Measurements from ENCODE around the gene RNU5B-1.
"Not testable (repeated sequence)": the region's sequence is repeated elsewhere in the genome, so short reads cannot be mapped to it uniquely, and the experiment has no call there.

Gene RNU5B-1

GRCh38 chr15:65304381-65305149, at the start of gene RNU5B-1:
Gene RNU5B-1 (plus strand): TSS chr15:65304677.
- peak; percentile 100 for DNase-seq (ENCODE audit: low spot score in 2 of 2)
- in situ Hi-C loops (cut with MboI; ENCODE audit: low sequenced_read_pairs) = no loop called here
- peak within 1 kb of the TSS; percentile 8 for H3K4me3 ChIP-seq
- no peaks in the 10 kb centered on the region for H3K36me3 ChIP-seq (replicated peaks)
- peaks cover 17% of the 10 kb centered on the region for H3K4me1 ChIP-seq
- no peaks in the 10 kb centered on the region for H3K27me3 ChIP-seq (ENCODE audit: low read depth)
- H3K9me3 ChIP-seq = no peaks in the 10 kb centered on the region

DNA sequence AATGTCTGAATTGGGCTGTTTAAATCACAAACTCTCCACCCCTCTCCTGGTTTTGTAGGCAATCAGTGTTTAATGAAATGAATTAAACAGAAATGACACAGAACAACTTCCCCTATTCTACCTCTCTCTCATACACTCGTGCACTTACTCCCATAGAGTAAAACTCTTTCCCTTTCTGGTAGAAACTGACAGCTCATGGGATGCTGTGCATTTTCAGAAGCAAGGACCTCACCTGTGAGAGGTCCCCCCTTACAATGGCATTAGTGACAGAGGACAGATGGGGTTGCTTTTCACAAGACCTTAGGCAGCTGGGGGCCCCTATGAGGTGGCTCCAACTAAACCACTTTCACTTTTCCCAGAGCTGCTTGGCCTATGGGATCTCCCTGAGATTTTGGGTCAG, 49.7 kb upstream of the RNU5B-1 start:
- in situ Hi-C loops (cut with MboI; ENCODE audit: low sequenced_read_pairs) = no loop called here
- no peaks in the 10 kb centered on the region for H3K9me3 ChIP-seq

DNA sequence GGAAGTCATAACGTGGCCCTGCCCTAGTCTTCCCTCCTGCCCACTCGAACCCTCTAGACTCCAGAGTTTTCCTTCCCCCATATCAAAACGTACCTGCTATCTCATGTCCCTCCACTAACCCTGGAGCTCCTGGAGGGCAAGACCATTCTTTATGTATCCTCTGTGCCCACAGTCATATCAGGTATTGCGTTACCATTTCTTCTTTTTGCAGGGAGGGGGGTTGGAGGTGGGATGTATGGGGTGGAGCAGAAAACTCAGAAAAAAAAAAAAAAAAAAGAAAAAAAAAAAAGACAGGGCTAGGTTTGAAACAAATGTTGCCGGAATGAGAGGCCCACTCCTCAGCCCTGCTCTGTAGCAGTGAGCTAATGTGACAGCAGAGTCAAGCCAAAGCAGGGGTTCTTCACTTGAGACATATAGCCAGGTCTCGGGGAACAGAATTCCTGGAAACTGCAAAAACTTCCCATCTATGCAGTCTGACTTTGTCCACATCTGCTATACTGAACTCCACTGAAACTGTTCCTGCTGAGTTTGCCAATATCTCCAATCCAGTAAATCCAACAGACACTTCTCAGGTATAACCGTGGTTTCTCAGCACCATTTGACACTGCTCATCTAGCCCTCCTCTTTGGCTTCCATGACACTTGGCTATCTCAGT, 48.9 kb upstream of the RNU5B-1 start:
- peaks cover 30% of the 10 kb centered on the region for H3K4me1 ChIP-seq
- H3K27me3 ChIP-seq (ENCODE audit: low read depth) = no peaks in the 10 kb centered on the region
- peaks cover 36% of the 10 kb centered on the region for H3K36me3 ChIP-seq (replicated peaks)
- H3K9me3 ChIP-seq = no peaks in the 10 kb centered on the region
- in situ Hi-C loops (cut with MboI; ENCODE audit: low sequenced_read_pairs) = no loop called here
- DNase-seq (ENCODE audit: low spot score in 2 of 2) = no peak
- no peak overlapping the region for H3K4me3 ChIP-seq

More for the DNA sequence above, 49.7 kb upstream of the RNU5B-1 start:
- no peak overlapping the region for H3K4me3 ChIP-seq
- no peak for DNase-seq (ENCODE audit: low spot score in 2 of 2)
- H3K27me3 ChIP-seq (ENCODE audit: low read depth) = no peaks in the 10 kb centered on the region
- H3K36me3 ChIP-seq (replicated peaks) = peaks cover 27% of the 10 kb centered on the region
- peaks cover 30% of the 10 kb centered on the region for H3K4me1 ChIP-seq

GRCh38 chr15:65258375-65259262, 45.9 kb upstream of the RNU5B-1 start:
- in situ Hi-C loops (cut with MboI; ENCODE audit: low sequenced_read_pairs) = no loop called here
- no peak for DNase-seq (ENCODE audit: low spot score in 2 of 2)
- H3K36me3 ChIP-seq (replicated peaks) = peaks cover 51% of the 10 kb centered on the region
- H3K4me3 ChIP-seq = no peak overlapping the region
- peaks cover 16% of the 10 kb centered on the region for H3K4me1 ChIP-seq
- H3K9me3 ChIP-seq = no peaks in the 10 kb centered on the region
- H3K27me3 ChIP-seq (ENCODE audit: low read depth) = no peaks in the 10 kb centered on the region

DNA sequence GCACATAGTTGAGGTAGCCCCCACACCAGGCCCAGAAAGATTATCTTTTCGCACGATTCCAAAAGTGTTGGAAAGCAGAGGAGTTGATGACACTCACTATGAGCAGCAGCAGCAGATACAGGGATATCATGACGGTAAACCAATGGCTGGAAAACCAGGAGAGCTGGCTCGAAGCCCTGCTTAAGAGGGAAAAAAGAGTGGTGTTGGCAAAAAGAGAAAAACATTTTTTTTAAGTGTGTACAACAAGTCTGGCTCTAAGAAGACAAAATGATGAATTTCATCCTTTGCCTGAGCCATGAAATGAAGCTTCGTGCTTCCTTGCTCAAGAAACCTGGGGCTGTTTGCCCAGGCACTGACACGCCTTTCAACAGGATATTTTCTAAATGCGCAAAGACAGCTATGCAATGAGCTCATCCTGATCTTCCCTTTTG, 45.1 kb upstream of the RNU5B-1 start:
- in situ Hi-C loops (cut with MboI; ENCODE audit: low sequenced_read_pairs) = no loop called here
- Histone ChIP-seq H3K27me3 (ENCODE audit: low read depth) (no peaks in the 10 kb centered on the region), H3K9me3 (no peaks in the 10 kb centered on the region), H3K4me3 (no peak overlapping the region), H3K4me1 (peaks cover 10% of the 10 kb centered on the region), H3K36me3 (replicated peaks) (peaks cover 51% of the 10 kb centered on the region)
- DNase-seq (ENCODE audit: low spot score in 2 of 2) = no peak

DNA sequence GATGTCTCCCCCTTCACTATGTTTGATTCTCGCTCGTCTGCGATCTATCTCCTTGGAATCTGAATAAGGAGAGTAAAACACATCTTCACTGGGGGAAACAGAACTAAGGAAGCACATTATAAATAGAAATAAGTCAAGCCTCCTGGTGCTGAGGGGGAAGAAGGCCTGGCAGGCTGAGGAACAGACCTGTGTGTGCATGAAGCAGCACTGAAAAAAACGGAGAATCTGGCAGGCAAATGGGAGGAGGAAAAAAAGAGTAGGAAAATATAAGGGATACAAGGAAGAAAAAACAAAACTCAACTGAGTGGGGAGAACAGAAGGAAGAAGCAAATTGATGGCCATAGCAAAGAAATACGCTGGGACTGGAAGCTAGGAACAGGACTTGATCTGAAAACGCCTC, 43.5 kb upstream of the RNU5B-1 start:
- DNase-seq (ENCODE audit: low spot score in 2 of 2) = no peak
- in situ Hi-C loops (cut with MboI; ENCODE audit: low sequenced_read_pairs) = no loop called here
- H3K4me1 ChIP-seq = peaks cover 8% of the 10 kb centered on the region; the same call in 1 of the 2 replicates
- no peak overlapping the region for H3K4me3 ChIP-seq
- no peaks in the 10 kb centered on the region for H3K9me3 ChIP-seq
- peaks cover 61% of the 10 kb centered on the region for H3K36me3 ChIP-seq (replicated peaks)
- H3K27me3 ChIP-seq (ENCODE audit: low read depth) = no peaks in the 10 kb centered on the region

DNA sequence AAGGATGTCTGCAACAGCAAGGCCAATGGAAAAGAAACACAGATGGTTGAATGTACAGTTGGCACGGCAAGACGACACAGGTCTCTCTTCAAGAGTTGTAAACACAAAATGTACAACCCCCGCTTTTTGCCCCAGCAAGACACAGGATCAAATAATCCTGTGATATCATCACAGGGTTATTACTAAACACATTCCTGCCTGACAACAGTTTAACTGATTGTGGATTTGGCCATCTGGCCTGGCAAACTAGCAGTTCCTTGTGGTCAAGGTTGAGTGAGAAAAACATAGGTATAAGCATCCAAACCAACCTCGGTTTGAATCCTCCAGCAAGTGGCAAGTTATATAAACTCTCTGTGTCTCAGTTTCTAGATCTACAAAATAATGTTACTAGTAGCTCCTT, 41.2 kb upstream of the RNU5B-1 start:
- peaks cover 13% of the 10 kb centered on the region for H3K4me1 ChIP-seq
- no peak overlapping the region for H3K4me3 ChIP-seq
- H3K9me3 ChIP-seq = no peaks in the 10 kb centered on the region
- H3K36me3 ChIP-seq (replicated peaks) = peaks cover 60% of the 10 kb centered on the region
- H3K27me3 ChIP-seq (ENCODE audit: low read depth) = no peaks in the 10 kb centered on the region
- in situ Hi-C loops (cut with MboI; ENCODE audit: low sequenced_read_pairs) = no loop called here
- no peak for DNase-seq (ENCODE audit: low spot score in 2 of 2)

- DNase-seq (ENCODE audit: low spot score in 2 of 2) = no peak
- Histone ChIP-seq H3K9me3 (no peaks in the 10 kb centered on the region), H3K4me3 (no peak overlapping the region), H3K36me3 (replicated peaks) (peaks cover 53% of the 10 kb centered on the region), H3K27me3 (ENCODE audit: low read depth) (no peaks in the 10 kb centered on the region), H3K4me1 (peaks cover 13% of the 10 kb centered on the region)
- in situ Hi-C loops (cut with MboI; ENCODE audit: low sequenced_read_pairs) = no loop called here
Observed at GRCh38 chr15:65264863-65265430, 39.5 kb upstream of the RNU5B-1 start.

- no peak for DNase-seq (ENCODE audit: low spot score in 2 of 2)
- H3K36me3 ChIP-seq (replicated peaks) = peaks cover 49% of the 10 kb centered on the region
- no peak overlapping the region for H3K4me3 ChIP-seq
- H3K4me1 ChIP-seq = peaks cover 20% of the 10 kb centered on the region
- in situ Hi-C loops (cut with MboI; ENCODE audit: low sequenced_read_pairs) = no loop called here
- H3K9me3 ChIP-seq = no peaks in the 10 kb centered on the region
- H3K27me3 ChIP-seq (ENCODE audit: low read depth) = no peaks in the 10 kb centered on the region
Observed at GRCh38 chr15:65266469-65266868, 38.0 kb upstream of the RNU5B-1 start.

GRCh38 chr15:65268411-65268810, 36.1 kb upstream of the RNU5B-1 start:
- H3K9me3 ChIP-seq = no peaks in the 10 kb centered on the region
- in situ Hi-C loops (cut with MboI; ENCODE audit: low sequenced_read_pairs) = no loop called here

GRCh38 chr15:65270811-65271545, 33.5 kb upstream of the RNU5B-1 start:
- Histone ChIP-seq H3K4me1 (peaks cover 12% of the 10 kb centered on the region), H3K36me3 (replicated peaks) (peaks cover 28% of the 10 kb centered on the region)
- DNase-seq (ENCODE audit: low spot score in 2 of 2) = peak; percentile 92 to 99
- H3K4me3 ChIP-seq; in situ Hi-C loops (cut with MboI; ENCODE audit: low sequenced_read_pairs); H3K9me3 ChIP-seq; H3K27me3 ChIP-seq (ENCODE audit: low read depth): not testable (repeated sequence)

More at GRCh38 chr15:65268411-65268810, 36.1 kb upstream of the RNU5B-1 start:
- no peak for DNase-seq (ENCODE audit: low spot score in 2 of 2)
- Histone ChIP-seq H3K4me3 (no peak overlapping the region), H3K4me1 (peaks cover 20% of the 10 kb centered on the region), H3K27me3 (ENCODE audit: low read depth) (no peaks in the 10 kb centered on the region), H3K36me3 (replicated peaks) (peaks cover 38% of the 10 kb centered on the region)

- H3K27me3 ChIP-seq (ENCODE audit: low read depth) = no peaks in the 10 kb centered on the region
- H3K4me3 ChIP-seq = no peak overlapping the region
- in situ Hi-C loops (cut with MboI; ENCODE audit: low sequenced_read_pairs) = loop anchor here (5.0 kb wide), 1 partner anchor 78 kb away; no protein-coding TSS in a partner anchor
- peaks cover 6% of the 10 kb centered on the region for H3K4me1 ChIP-seq
- H3K36me3 ChIP-seq (replicated peaks) = peaks cover 16% of the 10 kb centered on the region
- H3K9me3 ChIP-seq = no peaks in the 10 kb centered on the region
- DNase-seq (ENCODE audit: low spot score in 2 of 2) = no peak
Observed at GRCh38 chr15:65275104-65275727, 29.3 kb upstream of the RNU5B-1 start.
